Activated T-cell treated with anti-CD3 and anti-CD28 coated beads for 48 hours (primary cell): Measurements from ENCODE around the gene NAV2.

Experiments
- DNase-seq: peaks from one replicate; pipeline ENCODE4 v3.0.0-alpha.2; 2020; ENCODE audit warnings: low read depth

Gene NAV2

GRCh38 chr11:19862091-19862490 lies 149.5 kb downstream of the NAV2 start:
- no peak for DNase-seq

GRCh38 chr11:19864141-19865140 lies 151.8 kb downstream of the NAV2 start:
- DNase-seq: no peak

GRCh38 chr11:19866037-19866436 lies 153.4 kb downstream of the NAV2 start:
- no peak for DNase-seq

- DNase-seq: no peak
Measured at GRCh38 chr11:19866521-19866920, 153.9 kb downstream of the NAV2 start.

GRCh38 chr11:19867064-19867463 lies 154.4 kb downstream of the NAV2 start:
- no peak for DNase-seq

- DNase-seq: no peak
Measured at GRCh38 chr11:19868281-19868821, 155.7 kb downstream of the NAV2 start.

GRCh38 chr11:19868871-19869270 lies 156.2 kb downstream of the NAV2 start:
- DNase-seq: no peak

- no peak for DNase-seq
Measured at GRCh38 chr11:19869466-19869865, 156.8 kb downstream of the NAV2 start.

GRCh38 chr11:19869946-19870589 lies 157.4 kb downstream of the NAV2 start:
- no peak for DNase-seq

GRCh38 chr11:19871531-19871930 lies 158.9 kb downstream of the NAV2 start:
- DNase-seq: no peak

- DNase-seq: no peak
Measured at GRCh38 chr11:19872512-19873145, 160.0 kb downstream of the NAV2 start.

GRCh38 chr11:19873730-19874129 lies 161.1 kb downstream of the NAV2 start:
- no peak for DNase-seq

- no peak for DNase-seq
Measured at GRCh38 chr11:19874266-19874665, 161.6 kb downstream of the NAV2 start.

GRCh38 chr11:19876750-19877149 lies 164.1 kb downstream of the NAV2 start:
- DNase-seq: no peak

GRCh38 chr11:19878520-19878919 lies 165.9 kb downstream of the NAV2 start:
- DNase-seq: no peak

GRCh38 chr11:19879307-19880087 lies 166.9 kb downstream of the NAV2 start:
- no peak for DNase-seq

- no peak for DNase-seq
Measured at GRCh38 chr11:19880088-19880345, 167.4 kb downstream of the NAV2 start.

- DNase-seq: no peak
Measured at GRCh38 chr11:19881177-19881576, 168.5 kb downstream of the NAV2 start.

- no peak for DNase-seq
Measured at GRCh38 chr11:19882356-19882755, 169.7 kb downstream of the NAV2 start.

GRCh38 chr11:19886498-19886897 lies 173.9 kb downstream of the NAV2 start:
- DNase-seq: no peak

GRCh38 chr11:19887842-19888241 lies 175.2 kb downstream of the NAV2 start:
- no peak for DNase-seq

- DNase-seq: no peak
Measured at GRCh38 chr11:19889531-19889930, 176.9 kb downstream of the NAV2 start.
